Gastroesophageal sphincter (tissue), 4 donors: ENCODE data around the gene KRT222. TPM values are rescaled to one million over a fixed set of nuclear protein-coding genes. Genes with fewer than 3 reads are reported as not detected.

Source experiments
- ATAC-seq: fragments of 150-250 bp; one replicate; pipeline ENCODE4 v1.9.1; 2016; ENCODE audit warnings: mild to moderate bottlenecking, moderate library complexity
- H3K27ac ChIP-seq, 4 donors: fragments of 200-600 bp; sonication (generic) in 3 of 4; 1 replicate in 3 of 4; 2 replicates in 1 of 4; pipeline ENCODE4 v1.5.1; 2016 to 2019
- H3K27me3 ChIP-seq: fragments of 200-600 bp; sonication (generic); one replicate; pipeline ENCODE4 v1.5.1; 2019
- H3K36me3 ChIP-seq, 2 donors: fragments of 200-600 bp; sonication (generic); one replicate each; pipeline ENCODE4 v1.5.1; 2019; ENCODE audit warnings: control low read depth in 1 of 2
- H3K4me1 ChIP-seq, 3 donors: fragments of 200-600 bp; sonication (generic); 1 replicate in 2 of 3; 2 replicates in 1 of 3; pipeline ENCODE4 v1.5.1; 2016 to 2019; ENCODE audit warnings: control low read depth in 2 of 3
- H3K4me3 ChIP-seq, 2 donors: fragments of 200-600 bp; sonication (generic); one replicate each; pipeline ENCODE4 v1.5.1; 2019; ENCODE audit warnings: mild to moderate bottlenecking in 1 of 2, moderate library complexity in 1 of 2
- H3K9me3 ChIP-seq, 3 donors: fragments of 200-600 bp; sonication (generic); one replicate each; pipeline ENCODE4 v1.5.1; 2017 to 2019; ENCODE audit warnings: control low read depth in 2 of 3
- EP300 ChIP-seq: sonication (generic); formaldehyde crosslinking; IDR thresholded peaks from one replicate; pipeline ENCODE4 v1.6.1; 2017; ENCODE audit warnings: antibody characterized with exemption, mild to moderate bottlenecking
- POLR2A ChIP-seq, 2 donors: fragments of 450-650 bp; IDR thresholded peaks; one replicate each; pipeline ENCODE4 v1.6.1; 2017; ENCODE audit warnings: antibody characterized with exemption in 2 of 2, mild to moderate bottlenecking in 2 of 2, moderate library complexity in 1 of 2
- POLR2AphosphoS5 ChIP-seq: sonication (generic); formaldehyde crosslinking; IDR thresholded peaks from one replicate; pipeline ENCODE4 v1.6.1; 2017; ENCODE audit warnings: antibody characterized with exemption
- WGBS, 2 donors: methylation state at CpG; one replicate each; pipeline ENCODE4 v1.1.5; 2018; ENCODE audit warnings: low coverage in 1 of 2; 5-methylcytosine and 5-hydroxymethylcytosine counted together
- total RNA-seq, 4 donors: library from RNA; depleted of rRNA; stranded (reverse); fragments of >200 nt; gene quantifications; one replicate each; pipeline ENCODE4 v1.1.0, GENCODE V29; 2016
- TF ChIP-seq, protein P1 (sequence below), 4 experiments: fragments of 200-600 bp in 2 of 4; fragments of 450-650 bp in 2 of 4; sonication (generic) in 1 of 4; IDR thresholded peaks; one replicate each; pipeline ENCODE4 v1.5.1; 2017 to 2019; ENCODE audit warnings: antibody characterized with exemption in 4 of 4, mild to moderate bottlenecking in 2 of 4, moderate library complexity in 2 of 4

Gene KRT222
- total RNA-seq, 4 donors from 2014 or later: 0.94 to 17.8 (median 1.8) TPM

DNA sequence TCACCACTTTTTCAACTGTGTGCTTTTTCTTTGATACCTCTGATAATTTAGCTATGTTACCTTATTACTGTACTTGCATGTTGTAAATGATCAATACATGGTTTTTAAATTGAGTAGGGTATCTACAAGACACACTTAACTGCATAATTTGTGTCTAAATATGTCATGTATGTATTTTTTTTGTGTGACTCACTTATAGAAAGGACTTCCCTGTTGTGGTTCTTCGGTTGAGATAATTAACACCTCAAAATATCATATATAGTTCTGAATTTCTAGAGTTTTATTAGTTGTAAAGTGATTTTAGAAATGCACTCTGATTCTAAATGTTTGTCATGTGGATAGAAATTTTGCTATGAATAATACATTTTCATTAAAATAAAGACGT is 14.5 kb upstream of the KRT222 start:
- Histone ChIP-seq H3K27ac (no peak overlapping the region), H3K4me3 (no peak overlapping the region), H3K27me3 (peaks cover 33% of the 10 kb centered on the region), H3K4me1 (no peaks in the 10 kb centered on the region), H3K9me3 (no peaks in the 10 kb centered on the region), H3K36me3 (no peaks in the 10 kb centered on the region)
- no peak for TF ChIP-seq EP300
- TF ChIP-seq POLR2A (IDR thresholded peaks at IDR 0.05): no peak
- TF ChIP-seq, protein P1, sequence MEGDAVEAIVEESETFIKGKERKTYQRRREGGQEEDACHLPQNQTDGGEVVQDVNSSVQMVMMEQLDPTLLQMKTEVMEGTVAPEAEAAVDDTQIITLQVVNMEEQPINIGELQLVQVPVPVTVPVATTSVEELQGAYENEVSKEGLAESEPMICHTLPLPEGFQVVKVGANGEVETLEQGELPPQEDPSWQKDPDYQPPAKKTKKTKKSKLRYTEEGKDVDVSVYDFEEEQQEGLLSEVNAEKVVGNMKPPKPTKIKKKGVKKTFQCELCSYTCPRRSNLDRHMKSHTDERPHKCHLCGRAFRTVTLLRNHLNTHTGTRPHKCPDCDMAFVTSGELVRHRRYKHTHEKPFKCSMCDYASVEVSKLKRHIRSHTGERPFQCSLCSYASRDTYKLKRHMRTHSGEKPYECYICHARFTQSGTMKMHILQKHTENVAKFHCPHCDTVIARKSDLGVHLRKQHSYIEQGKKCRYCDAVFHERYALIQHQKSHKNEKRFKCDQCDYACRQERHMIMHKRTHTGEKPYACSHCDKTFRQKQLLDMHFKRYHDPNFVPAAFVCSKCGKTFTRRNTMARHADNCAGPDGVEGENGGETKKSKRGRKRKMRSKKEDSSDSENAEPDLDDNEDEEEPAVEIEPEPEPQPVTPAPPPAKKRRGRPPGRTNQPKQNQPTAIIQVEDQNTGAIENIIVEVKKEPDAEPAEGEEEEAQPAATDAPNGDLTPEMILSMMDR (IDR thresholded peaks at IDR 0.05): no peak
- TF ChIP-seq POLR2AphosphoS5: no peak
- ATAC-seq: no peak
- WGBS, 2 donors: 69 to 74% methylated on average over 2 of the region's 2 CpGs

DNA sequence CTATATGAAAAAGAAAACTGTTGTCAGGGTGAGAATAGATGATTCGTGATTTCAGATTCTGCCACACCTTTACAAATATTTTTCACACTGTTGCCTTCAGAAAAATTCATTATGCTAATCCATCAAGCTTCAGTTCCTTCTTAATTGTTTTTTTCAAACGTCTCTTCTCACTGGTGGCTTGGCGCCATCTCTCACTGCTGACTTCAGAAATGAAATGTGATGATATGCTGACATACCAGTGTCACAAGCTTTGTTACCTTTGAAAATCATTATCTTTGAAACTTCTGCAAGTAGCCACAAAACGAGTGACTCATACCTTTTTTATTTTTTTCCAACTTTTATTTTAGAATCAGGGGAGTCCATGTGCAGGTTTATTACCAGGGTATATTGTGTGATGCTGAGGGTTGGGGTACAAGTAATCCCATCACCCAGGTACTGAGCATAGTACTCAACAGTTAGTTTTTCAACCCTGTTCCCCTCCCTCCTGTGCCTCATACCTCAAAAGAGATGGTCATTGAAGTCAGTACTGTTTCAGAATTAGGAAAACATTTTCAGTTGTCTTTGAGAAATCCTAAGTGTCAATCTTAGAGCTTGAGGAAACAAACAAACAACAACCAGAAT is 14.0 kb upstream of the KRT222 start:
- WGBS, 2 donors: 41 to 51% methylated on average over 4 of the region's 4 CpGs
- Histone ChIP-seq H3K36me3 (no peaks in the 10 kb centered on the region), H3K4me3 (no peak overlapping the region), H3K27me3 (peaks cover 33% of the 10 kb centered on the region), H3K9me3 (no peaks in the 10 kb centered on the region), H3K27ac (no peak overlapping the region), H3K4me1 (no peaks in the 10 kb centered on the region)
- ATAC-seq: no peak
- TF ChIP-seq EP300: no peak

DNA sequence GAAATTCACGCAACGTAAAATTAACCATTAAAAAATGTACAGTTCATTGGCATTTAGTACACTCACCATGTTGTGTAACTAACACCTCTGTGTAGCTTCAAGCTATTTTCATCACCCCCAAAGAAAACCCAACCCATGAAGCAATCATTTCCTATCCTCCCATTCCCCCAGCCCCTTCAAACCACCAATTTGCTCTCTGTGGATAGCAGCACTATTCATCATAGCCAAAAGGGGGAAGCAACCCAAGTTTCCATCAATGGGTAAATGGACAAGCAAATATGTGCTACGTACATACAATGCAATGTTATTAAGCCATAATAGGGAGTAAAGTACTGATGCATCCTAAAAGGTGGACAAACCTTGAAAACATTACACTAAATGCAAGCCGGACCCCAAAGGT is 10.9 kb upstream of the KRT222 start:
- ATAC-seq: no peak
- 86 to 91% methylated on average over 4 of the region's 4 CpGs for WGBS, 2 donors
- H3K9me3 ChIP-seq: no peaks in the 10 kb centered on the region
- H3K27ac ChIP-seq: no peak overlapping the region
- H3K27me3 ChIP-seq: peaks cover 31% of the 10 kb centered on the region
- no peaks in the 10 kb centered on the region for H3K4me1 ChIP-seq
- H3K4me3 ChIP-seq: no peak overlapping the region
- H3K36me3 ChIP-seq: no peaks in the 10 kb centered on the region
- TF ChIP-seq EP300: no peak
- TF ChIP-seq POLR2A (IDR thresholded peaks at IDR 0.05): no peak
- TF ChIP-seq POLR2AphosphoS5: no peak
- TF ChIP-seq, protein P1 (IDR thresholded peaks at IDR 0.05): no peak

DNA sequence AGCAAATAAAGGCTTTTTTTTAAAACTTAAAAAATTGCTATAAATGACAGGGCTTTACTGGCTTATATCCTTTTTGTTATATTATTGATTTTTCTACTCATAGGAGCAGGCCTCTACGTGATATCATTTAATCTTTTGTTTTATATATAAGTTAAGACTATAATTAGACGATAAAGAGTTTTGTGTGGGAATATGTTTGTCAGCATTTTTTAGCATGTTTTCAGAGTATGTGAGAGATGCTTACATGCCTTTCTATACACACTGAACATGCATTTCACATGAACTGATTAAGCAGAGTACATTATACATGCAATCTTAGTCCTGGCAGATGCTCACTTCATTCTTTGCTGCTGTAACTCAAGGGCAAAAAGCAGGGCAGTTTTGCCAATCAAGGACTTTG is 7.7 kb upstream of the KRT222 start:
- H3K9me3 ChIP-seq: no peaks in the 10 kb centered on the region
- H3K27me3 ChIP-seq: peaks cover 24% of the 10 kb centered on the region
- ATAC-seq: no peak
- no peak overlapping the region for H3K27ac ChIP-seq
- H3K36me3 ChIP-seq: no peaks in the 10 kb centered on the region
- no peaks in the 10 kb centered on the region for H3K4me1 ChIP-seq
- TF ChIP-seq POLR2AphosphoS5 (no peak), EP300 (no peak), POLR2A (IDR thresholded peaks at IDR 0.05) (no peak)
- TF ChIP-seq, protein P1 (IDR thresholded peaks at IDR 0.05): no peak
- WGBS, 2 donors: 69 to 80% methylated on average over 2 of the region's 2 CpGs
- H3K4me3 ChIP-seq: no peak overlapping the region

DNA sequence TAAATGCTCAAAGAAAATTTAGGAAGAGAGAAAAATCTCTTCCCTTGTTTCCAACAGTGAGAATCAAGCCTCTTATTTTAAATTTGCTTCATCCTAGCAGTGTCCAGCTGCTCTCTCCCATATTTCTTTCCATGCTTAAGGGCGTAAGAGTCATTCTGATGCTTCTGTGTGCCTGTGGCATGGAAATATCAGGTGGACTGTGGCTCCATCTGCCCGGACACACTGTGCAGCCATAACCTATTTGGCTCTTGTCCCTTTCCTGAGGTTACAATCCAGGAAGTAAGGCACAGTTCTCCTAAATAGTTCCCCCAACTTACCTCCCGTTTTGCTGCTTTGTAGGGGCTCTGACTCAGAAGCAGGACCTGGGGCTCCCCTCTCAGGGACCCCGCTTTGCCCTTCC is 6.3 kb upstream of the KRT222 start:
- no peak overlapping the region for H3K27ac ChIP-seq
- H3K4me1 ChIP-seq: no peaks in the 10 kb centered on the region
- TF ChIP-seq EP300: no peak
- H3K36me3 ChIP-seq: no peaks in the 10 kb centered on the region
- H3K27me3 ChIP-seq: peaks cover 24% of the 10 kb centered on the region
- peak; percentile 25 for ATAC-seq
- WGBS, 2 donors: 29 to 34% methylated on average over 2 to 4 of the region's 4 CpGs
- no peak overlapping the region for H3K4me3 ChIP-seq
- no peaks in the 10 kb centered on the region for H3K9me3 ChIP-seq

DNA sequence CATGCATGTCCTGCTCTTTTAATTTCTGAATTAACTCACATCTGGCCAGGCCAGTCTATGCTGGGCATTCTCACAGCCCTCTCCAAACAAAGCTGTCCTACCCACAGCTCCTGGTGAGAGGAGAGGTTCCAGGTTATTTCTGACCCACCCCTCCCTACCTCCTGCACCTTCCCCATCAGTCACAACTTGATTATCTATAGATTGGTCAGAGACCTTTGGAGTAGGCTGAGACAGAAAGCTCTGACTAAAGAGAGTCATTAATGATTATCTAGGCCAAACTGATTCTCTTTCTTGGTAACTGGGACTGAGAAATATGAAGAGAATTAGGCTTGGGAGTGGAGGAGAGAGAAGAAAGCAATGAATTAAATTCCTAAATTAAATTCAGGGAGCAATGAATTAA is 1.4 kb upstream of the KRT222 start:
- Histone ChIP-seq H3K9me3 (no peaks in the 10 kb centered on the region), H3K4me1 (peaks cover 0 to 6% (median 0%) of the 10 kb centered on the region in 3 donors), H3K27ac (no peak overlapping the region), H3K27me3 (peaks cover 39% of the 10 kb centered on the region), H3K36me3 (no peaks in the 10 kb centered on the region), H3K4me3 (no peak overlapping the region)
- ATAC-seq: no peak
- TF ChIP-seq EP300 (no peak), POLR2AphosphoS5 (no peak), POLR2A (IDR thresholded peaks at IDR 0.05) (no peak)
- TF ChIP-seq, protein P1 (IDR thresholded peaks at IDR 0.05): no peak
